Liver (tissue), 3 donors: Measurements from ENCODE around the gene LGALS7.
A peak's percentile ranks its signal among the peaks of the same experiment; 100 is the strongest.

Experiments used
- ATF3 ChIP-seq: IDR thresholded peaks from 2 replicates; pipeline ENCODE4 v1.6.1; 2016; ENCODE audit warnings: antibody characterized with exemption
- CTCF ChIP-seq: fragments of 150-350 bp; IDR thresholded peaks from 2 replicates; pipeline ENCODE4 v1.5.1; 2017; ENCODE audit warnings: improper control_type of control experiment, low read depth, low read length; ENCODE audit not compliant: missing input control
- EGR1 ChIP-seq, 2 donors: IDR thresholded peaks; 2 replicates each; pipeline ENCODE4 v1.6.1; 2016 to 2018; ENCODE audit warnings: antibody characterized with exemption in 2 of 2, low read depth in 2 of 2
- FOXA1 ChIP-seq: IDR thresholded peaks from 2 replicates; pipeline ENCODE4 v1.6.1; 2016; ENCODE audit warnings: antibody characterized with exemption
- HNF4G ChIP-seq: IDR thresholded peaks from 2 replicates; pipeline ENCODE4 v1.6.1; 2016; ENCODE audit warnings: antibody characterized with exemption
- JUND ChIP-seq, 2 donors: IDR thresholded peaks; 2 replicates each; pipeline ENCODE4 v1.6.1; 2016; ENCODE audit warnings: antibody characterized with exemption in 2 of 2
- MAX ChIP-seq: IDR thresholded peaks from 2 replicates; pipeline ENCODE4 v1.6.1; 2016; ENCODE audit warnings: antibody characterized with exemption
- RAD21 ChIP-seq, 2 donors: IDR thresholded peaks; 2 replicates each; pipeline ENCODE4 v1.6.1; 2016; ENCODE audit warnings: antibody characterized with exemption in 2 of 2, mild to moderate bottlenecking in 2 of 2
- REST ChIP-seq: IDR thresholded peaks from 2 replicates; pipeline ENCODE4 v1.6.1; 2016; ENCODE audit warnings: antibody characterized with exemption, mild to moderate bottlenecking
- SP1 ChIP-seq: IDR thresholded peaks from 2 replicates; pipeline ENCODE4 v1.6.1; 2018; ENCODE audit warnings: antibody characterized with exemption, mild to moderate bottlenecking
- TAF1 ChIP-seq: conservative IDR thresholded peaks from 2 replicates; pipeline ENCODE4 v1.6.1; 2016; ENCODE audit warnings: antibody characterized with exemption, mild to moderate bottlenecking
- YY1 ChIP-seq: IDR thresholded peaks from 2 replicates; pipeline ENCODE4 v1.6.1; 2016; ENCODE audit warnings: antibody characterized with exemption, mild to moderate bottlenecking
- donor health status: healthy.
- donor health status: healthy.

GRCh38 chr19:38813323-38813722, 40.0 kb upstream of the LGALS7 start:
- TF ChIP-seq CTCF (no peak), TAF1 (no peak), SP1 (no peak), JUND (IDR thresholded peaks at IDR 0.05) (peak in 1 of 2 donors; percentile 3), REST (no peak), HNF4G (no peak), FOXA1 (no peak), EGR1 (IDR thresholded peaks at IDR 0.05; ENCODE audit: low read depth in 2 of 2) (no peak), ATF3 (no peak), RAD21 (IDR thresholded peaks at IDR 0.05) (no peak), MAX (no peak), YY1 (no peak)
